ENCODE data around the gene BRMS1L. TPM values are rescaled to one million over a fixed set of nuclear protein-coding genes. Genes with fewer than 3 reads are reported as not detected.
"Not testable (repeated sequence)": the region's sequence is repeated elsewhere in the genome, so short reads cannot be mapped to it uniquely, and the experiment has no call there.

Gene BRMS1L
- polyA plus RNA-seq, 5 donors = 17.3 to 26.2 (median 22.0) TPM

- no peak for DNase-seq
Measured at GRCh38 chr14:35819591-35820540, 6.3 kb upstream of the BRMS1L start.

- no peak for DNase-seq
Measured at GRCh38 chr14:35821564-35822411, 4.3 kb upstream of the BRMS1L start.

GRCh38 chr14:35822501-35822900 lies 3.6 kb upstream of the BRMS1L start:
- DNase-seq = no peak

- DNase-seq = not testable (repeated sequence)
Measured at GRCh38 chr14:35824446-35825165, 1.5 kb upstream of the BRMS1L start.

- DNase-seq = no peak
Measured at GRCh38 chr14:35825968-35826217, 245 bp upstream of the BRMS1L start.

GRCh38 chr14:35826952-35827416 lies 846 bp downstream of the BRMS1L start:
- DNase-seq = no peak

- DNase-seq = no peak
Measured at GRCh38 chr14:35827678-35828472, 1.7 kb downstream of the BRMS1L start.

GRCh38 chr14:35829449-35829848 lies 3.3 kb downstream of the BRMS1L start:
- DNase-seq = no peak

- no peak for DNase-seq
Measured at GRCh38 chr14:35835208-35835982, 9.3 kb downstream of the BRMS1L start.

- not testable (repeated sequence) for DNase-seq
Measured at GRCh38 chr14:35841704-35842103, 15.6 kb downstream of the BRMS1L start.

- DNase-seq = not testable (repeated sequence)
Measured at GRCh38 chr14:35842245-35842644, 16.1 kb downstream of the BRMS1L start.

- no peak for DNase-seq
Measured at GRCh38 chr14:35844494-35844893, 18.4 kb downstream of the BRMS1L start.

GRCh38 chr14:35847636-35848035 lies 21.5 kb downstream of the BRMS1L start:
- DNase-seq = no peak

GRCh38 chr14:35849122-35849521 lies 23.0 kb downstream of the BRMS1L start:
- no peak for DNase-seq

GRCh38 chr14:35851823-35852222 lies 25.7 kb downstream of the BRMS1L start:
- DNase-seq = no peak

- no peak for DNase-seq
Measured at GRCh38 chr14:35853225-35853624, 27.1 kb downstream of the BRMS1L start.

GRCh38 chr14:35854696-35855270 lies 28.6 kb downstream of the BRMS1L start:
- no peak for DNase-seq

GRCh38 chr14:35855876-35856481 lies 29.8 kb downstream of the BRMS1L start:
- no peak for DNase-seq

- DNase-seq = no peak
Measured at GRCh38 chr14:35858521-35859209, 32.5 kb downstream of the BRMS1L start.

Data from right lung (tissue), 5 donors.